Fibroblast of peridontal ligament (primary cell): ENCODE data around the gene ZBTB7C.

Experiments used
- DNase-seq: peaks from one replicate; pipeline ENCODE4 v3.0.0-alpha.2; 2010; ENCODE audit errors: extremely low read depth

The ZBTB7C gene

GRCh38 chr18:48218285-48219022, 190.7 kb downstream of the ZBTB7C start:
- DNase-seq, result no peak

- no peak for DNase-seq
Measured at GRCh38 chr18:48217258-48218250, 191.6 kb downstream of the ZBTB7C start.

- DNase-seq, result no peak
Measured at GRCh38 chr18:48216639-48217257, 192.4 kb downstream of the ZBTB7C start.

- DNase-seq, result no peak
Measured at GRCh38 chr18:48215876-48216638, 193.1 kb downstream of the ZBTB7C start.

GRCh38 chr18:48213791-48214190, 195.4 kb downstream of the ZBTB7C start:
- DNase-seq, result no peak

GRCh38 chr18:48208432-48209140, 200.6 kb downstream of the ZBTB7C start:
- DNase-seq, result no peak

- no peak for DNase-seq
Measured at GRCh38 chr18:48207733-48208132, 201.4 kb downstream of the ZBTB7C start.

- DNase-seq, result no peak
Measured at GRCh38 chr18:48206887-48207286, 202.3 kb downstream of the ZBTB7C start.

GRCh38 chr18:48203961-48204666, 205.1 kb downstream of the ZBTB7C start:
- no peak for DNase-seq

GRCh38 chr18:48203288-48203945, 205.8 kb downstream of the ZBTB7C start:
- DNase-seq, result no peak

GRCh38 chr18:48202350-48203260, 206.6 kb downstream of the ZBTB7C start:
- DNase-seq, result no peak

GRCh38 chr18:48202006-48202348, 207.2 kb downstream of the ZBTB7C start:
- DNase-seq, result no peak

- no peak for DNase-seq
Measured at GRCh38 chr18:48201337-48202005, 207.7 kb downstream of the ZBTB7C start.

- DNase-seq, result no peak
Measured at GRCh38 chr18:48200631-48201336, 208.4 kb downstream of the ZBTB7C start.

GRCh38 chr18:48199399-48199798, 209.8 kb downstream of the ZBTB7C start:
- DNase-seq, result no peak

- DNase-seq, result no peak
Measured at GRCh38 chr18:48197819-48198218, 211.4 kb downstream of the ZBTB7C start.

GRCh38 chr18:48195787-48196186, 213.4 kb downstream of the ZBTB7C start:
- DNase-seq, result no peak
